Endothelial cell (in vitro differentiated cells): Measurements from ENCODE around the gene ZBTB7B. TPM values are rescaled to one million over a fixed set of nuclear protein-coding genes. Genes with fewer than 3 reads are reported as not detected.

Source experiments
- DNase-seq: peaks from one replicate; pipeline ENCODE4 v3.0.0; 2021; ENCODE audit warnings: low spot score
- H3K27ac Mint-ChIP-seq: one replicate; pipeline ENCODE4 v1.8.0; 2021; ENCODE audit warnings: mixed read lengths, inconsistent platforms; ENCODE audit not compliant: unreplicated experiment
- H3K27me3 Mint-ChIP-seq: one replicate; pipeline ENCODE4 v1.8.0; 2021; ENCODE audit warnings: mild to moderate bottlenecking, moderate library complexity, mixed read lengths, inconsistent platforms; ENCODE audit not compliant: unreplicated experiment
- H3K36me3 Mint-ChIP-seq: one replicate; pipeline ENCODE4 v1.8.0; 2021; ENCODE audit warnings: mild to moderate bottlenecking, low read depth, mixed read lengths, inconsistent platforms; ENCODE audit not compliant: unreplicated experiment
- H3K4me1 Mint-ChIP-seq: one replicate; pipeline ENCODE4 v1.8.0; 2021; ENCODE audit warnings: mild to moderate bottlenecking, mixed read lengths, inconsistent platforms; ENCODE audit not compliant: unreplicated experiment
- H3K4me3 Mint-ChIP-seq: one replicate; pipeline ENCODE4 v1.8.0; 2021; ENCODE audit warnings: mild to moderate bottlenecking, mixed read lengths, inconsistent platforms; ENCODE audit not compliant: unreplicated experiment
- H3K9me3 Mint-ChIP-seq: one replicate; pipeline ENCODE4 v1.8.0; 2021; ENCODE audit warnings: mixed read lengths, inconsistent platforms; ENCODE audit not compliant: unreplicated experiment
- CTCF ChIP-seq: fragments of 200-600 bp; sonication (generic); IDR thresholded peaks from one replicate; pipeline ENCODE4 v1.5.0; 2021; ENCODE audit warnings: antibody characterized with exemption; ENCODE audit not compliant: unreplicated experiment
- total RNA-seq: library from RNA; stranded (reverse); fragmentation: NEBNext Ultra II Directional; extraction: Animal tissue kit (Norgen Biotek cat#: 25700); gene quantifications from one replicate; pipeline ENCODE4 v1.2.1, GENCODE V29; 2021; ENCODE audit not compliant: unreplicated experiment

The ZBTB7B gene
- total RNA-seq, 1 donor from 2014 or later: 23.3 TPM

- Mint-ChIP-seq H3K9me3 (no peaks in the 10 kb centered on the region), H3K36me3 (peaks cover 27% of the 10 kb centered on the region), H3K4me3 (peak overlapping the region; percentile 47), H3K27me3 (peaks cover 29% of the 10 kb centered on the region), H3K27ac (peak overlapping the region; percentile 49), H3K4me1 (peaks cover 64% of the 10 kb centered on the region)
- TF ChIP-seq CTCF: no peak
- DNase-seq: no peak
These were observed 43.7 kb upstream of the ZBTB7B start for GRCh38 chr1:154958681-154959425.

GRCh38 chr1:154959426-154959780 is 43.2 kb upstream of the ZBTB7B start:
- DNase-seq: no peak
- Mint-ChIP-seq H3K4me1 (peaks cover 61% of the 10 kb centered on the region), H3K27me3 (peaks cover 27% of the 10 kb centered on the region), H3K9me3 (no peaks in the 10 kb centered on the region), H3K4me3 (no peak overlapping the region), H3K27ac (peak overlapping the region; percentile 84), H3K36me3 (peaks cover 30% of the 10 kb centered on the region)
- TF ChIP-seq CTCF: no peak

GRCh38 chr1:154960446-154961136 is 42.0 kb upstream of the ZBTB7B start:
- Mint-ChIP-seq H3K4me1 (peaks cover 59% of the 10 kb centered on the region), H3K9me3 (no peaks in the 10 kb centered on the region), H3K4me3 (peak overlapping the region; percentile 95), H3K36me3 (peaks cover 41% of the 10 kb centered on the region), H3K27ac (peak overlapping the region; percentile 95), H3K27me3 (peaks cover 18% of the 10 kb centered on the region)
- DNase-seq: no peak
- TF ChIP-seq CTCF: no peak

GRCh38 chr1:154961207-154962155 is 41.1 kb upstream of the ZBTB7B start, which contains the start of gene PYGO2:
Gene PYGO2, minus strand, starts transcription at chr1:154961782. Its CDS starts 206 bp downstream, at chr1:154961576.
- peaks cover 59% of the 10 kb centered on the region for H3K4me1 Mint-ChIP-seq
- DNase-seq: peak; percentile 85
- peak; percentile 50 for TF ChIP-seq CTCF
- H3K27me3 Mint-ChIP-seq: peaks cover 11% of the 10 kb centered on the region
- peak within 1 kb of the TSS; percentile 95 for H3K27ac Mint-ChIP-seq
- H3K4me3 Mint-ChIP-seq: peak within 1 kb of the TSS; percentile 95
- peaks cover 38% of the 10 kb centered on the region for H3K36me3 Mint-ChIP-seq
- no peaks in the 10 kb centered on the region for H3K9me3 Mint-ChIP-seq
